8988T (cell line): ENCODE data around the gene PARM1.

ENCODE experiments used
- DNase-seq: peaks from one replicate; pipeline ENCODE4 v3.0.0; 2011

The PARM1 gene

DNA sequence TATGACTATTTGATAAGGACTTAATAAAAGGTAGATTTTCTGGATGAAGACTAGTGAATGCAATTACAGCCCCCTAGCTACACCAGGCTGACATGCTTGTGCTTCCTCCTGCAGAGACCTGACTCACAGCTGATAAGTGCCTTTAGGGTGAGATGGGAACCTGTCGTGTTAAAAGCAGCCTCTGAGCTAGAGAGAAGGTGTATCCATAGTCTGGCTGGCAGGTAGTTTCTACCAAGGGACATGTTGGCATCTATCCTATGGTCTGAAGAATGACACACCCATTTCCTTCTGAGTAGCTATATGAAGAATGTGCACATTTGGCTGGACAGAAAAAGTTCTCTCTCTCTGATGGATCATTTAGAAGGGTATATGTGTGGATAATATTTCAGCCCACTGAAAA, 64.1 kb downstream of the PARM1 start:
- no peak for DNase-seq

DNA sequence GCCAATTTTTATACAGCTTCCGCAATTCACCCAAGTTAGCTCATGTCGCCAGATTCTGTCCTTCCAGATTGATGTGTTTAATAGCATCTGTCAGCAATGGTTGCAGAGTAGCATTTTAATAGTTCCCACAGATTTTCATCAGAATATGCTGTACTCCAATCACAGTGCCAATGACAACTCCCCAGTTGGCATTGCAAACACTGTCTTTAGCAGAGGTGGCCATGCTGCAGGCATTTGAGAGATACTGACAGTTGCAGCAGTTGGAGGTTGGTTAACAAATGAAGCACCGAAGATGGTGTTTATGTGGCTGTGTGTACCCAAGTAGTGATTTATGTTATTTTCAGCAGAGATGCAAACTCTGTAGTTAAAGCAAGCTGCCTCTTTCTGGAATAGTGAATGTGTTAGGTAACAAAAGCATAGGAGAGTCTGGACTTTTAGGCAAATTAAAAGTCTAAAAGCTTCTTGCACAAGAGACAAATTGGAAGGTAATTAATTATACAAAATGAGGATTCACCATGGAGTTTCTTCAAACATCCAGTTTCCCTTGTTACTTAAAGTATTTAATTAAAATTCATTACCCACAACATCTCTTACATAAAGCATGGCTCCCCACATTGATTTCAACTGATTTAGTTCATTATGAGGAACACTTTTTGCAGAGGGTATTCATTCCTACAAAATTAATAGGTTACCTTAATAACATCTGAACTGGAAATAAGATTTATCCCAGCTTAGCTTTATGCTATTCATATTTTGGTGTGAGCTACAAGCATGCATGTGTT, 65.2 kb downstream of the PARM1 start:
- no peak for DNase-seq

DNA sequence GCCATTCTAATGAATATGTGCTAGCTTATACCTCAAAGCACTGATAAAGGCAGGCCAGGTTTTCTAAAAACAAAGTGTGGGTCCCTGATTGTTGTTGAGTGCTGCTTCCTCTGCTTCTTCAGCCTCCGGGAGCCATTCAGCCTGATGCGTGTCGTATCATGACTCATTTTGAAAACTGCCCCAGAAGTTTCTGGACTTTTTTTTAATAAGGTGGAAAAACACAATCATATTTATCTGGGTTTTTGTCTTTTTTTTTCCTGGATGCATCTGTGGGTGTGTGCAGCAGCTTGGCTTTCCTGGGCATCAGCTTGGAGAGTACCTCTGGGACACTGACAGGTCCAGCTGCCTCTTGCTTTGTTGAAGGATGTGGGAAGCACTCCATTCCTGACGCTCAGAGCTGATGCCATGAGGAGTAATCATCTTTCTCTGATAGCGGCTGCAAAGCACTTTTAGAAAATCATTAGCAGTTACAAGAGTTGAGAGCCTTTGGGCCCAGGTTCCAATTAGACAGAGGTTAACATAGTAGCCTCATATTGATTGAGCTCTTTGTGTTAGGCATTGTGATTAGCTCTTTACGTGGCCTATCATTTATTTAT, 66.9 kb downstream of the PARM1 start:
- DNase-seq, result no peak

DNA sequence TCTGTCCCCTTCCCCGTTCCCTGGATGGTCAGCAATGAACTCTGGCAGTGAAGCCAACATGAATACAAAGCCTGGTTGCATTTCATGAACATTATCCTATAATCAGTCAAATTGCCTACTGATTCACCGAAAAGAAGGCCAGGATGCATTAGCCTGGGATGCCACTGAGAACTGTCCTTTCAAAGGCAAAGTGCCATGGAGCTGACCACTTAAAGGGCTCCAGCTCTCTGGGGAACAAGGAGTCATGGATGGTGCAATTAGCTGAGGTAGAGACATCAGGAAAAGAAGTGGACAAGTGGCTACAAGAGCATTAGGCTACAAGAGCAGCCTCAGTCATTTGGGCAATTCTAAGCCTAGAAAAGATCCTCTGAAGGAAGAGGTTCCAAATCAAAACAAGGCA, 69.0 kb downstream of the PARM1 start:
- DNase-seq, result no peak

DNA sequence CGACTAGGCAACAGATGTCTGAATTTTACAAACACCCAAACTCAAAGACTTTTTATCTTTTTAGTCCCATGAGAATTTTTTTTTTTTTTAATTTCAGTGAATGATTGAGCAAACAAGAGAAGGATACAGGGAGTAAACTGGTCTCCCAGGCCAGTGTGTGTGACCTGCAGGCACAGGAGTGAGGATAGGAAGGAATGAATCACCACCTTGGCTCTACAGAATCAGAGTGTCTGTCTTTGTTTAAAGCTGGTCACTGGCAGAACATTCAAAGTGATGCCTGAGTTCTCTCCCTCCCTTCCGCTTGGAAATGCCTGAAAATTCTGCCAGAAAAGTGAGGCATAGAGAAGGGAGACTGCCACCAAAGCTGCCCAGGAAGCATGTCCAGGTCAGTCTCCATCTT, 69.5 kb downstream of the PARM1 start:
- DNase-seq, result no peak

DNA sequence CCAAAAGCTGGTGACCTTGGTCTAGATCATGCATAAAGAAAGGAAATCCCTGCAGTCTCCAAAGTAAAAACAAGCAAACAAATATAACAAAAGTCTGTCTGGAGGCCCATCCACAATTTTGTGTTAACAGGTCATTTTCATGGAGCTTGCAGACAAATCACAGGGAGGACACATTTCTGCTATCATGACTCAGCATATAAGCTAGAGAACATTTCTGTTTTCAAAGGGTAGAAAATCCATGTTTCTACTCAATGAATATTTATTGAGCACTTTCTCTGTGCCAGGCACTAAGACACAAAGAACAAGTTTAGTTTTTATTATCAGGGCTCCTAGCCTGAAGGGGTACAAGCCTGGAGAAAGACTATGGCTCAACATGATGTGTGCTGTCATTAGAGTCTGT, 71.1 kb downstream of the PARM1 start:
- no peak for DNase-seq

DNA sequence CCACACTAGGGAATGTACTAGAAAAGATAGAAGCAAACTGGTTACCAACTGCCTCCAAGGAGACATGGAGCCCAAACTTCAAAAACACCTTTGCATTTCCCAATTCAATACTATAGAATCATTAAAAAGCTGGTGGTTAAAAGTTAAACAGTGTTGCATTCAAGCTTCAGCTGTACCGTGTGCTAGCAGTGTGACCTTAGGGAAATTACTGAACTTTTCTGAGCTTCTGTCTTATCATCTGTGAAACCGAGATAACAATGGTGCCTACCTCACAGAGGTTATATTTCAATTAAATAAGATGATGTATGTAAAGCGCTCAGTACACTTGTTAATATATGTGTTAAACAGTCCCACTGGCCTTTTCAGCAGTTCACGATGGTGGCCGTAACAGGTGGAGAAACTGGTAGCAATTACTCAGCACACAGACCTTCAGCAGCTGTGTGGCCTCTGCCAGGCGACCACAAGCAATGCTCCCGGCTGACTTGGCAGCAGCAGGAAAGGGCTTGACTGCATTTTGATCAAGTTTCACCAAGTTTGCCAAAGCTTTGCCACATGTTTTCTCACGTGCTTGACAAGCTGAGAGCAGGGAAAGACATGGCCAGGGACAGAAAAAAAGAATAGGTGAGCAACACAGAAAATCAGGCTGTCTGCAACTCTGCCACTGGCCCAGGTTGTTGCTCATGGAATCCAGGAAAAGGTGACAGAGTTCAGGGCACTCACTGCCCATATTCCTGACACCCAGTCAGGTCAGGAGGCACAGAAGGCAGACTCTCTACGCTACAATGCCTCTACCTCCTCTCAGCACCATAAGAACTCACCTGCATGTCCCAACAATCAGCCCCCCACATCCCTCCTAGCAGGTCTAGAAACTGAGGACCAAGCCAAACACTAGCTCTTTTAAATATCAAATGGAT, 72.1 kb downstream of the PARM1 start:
- no peak for DNase-seq

DNA sequence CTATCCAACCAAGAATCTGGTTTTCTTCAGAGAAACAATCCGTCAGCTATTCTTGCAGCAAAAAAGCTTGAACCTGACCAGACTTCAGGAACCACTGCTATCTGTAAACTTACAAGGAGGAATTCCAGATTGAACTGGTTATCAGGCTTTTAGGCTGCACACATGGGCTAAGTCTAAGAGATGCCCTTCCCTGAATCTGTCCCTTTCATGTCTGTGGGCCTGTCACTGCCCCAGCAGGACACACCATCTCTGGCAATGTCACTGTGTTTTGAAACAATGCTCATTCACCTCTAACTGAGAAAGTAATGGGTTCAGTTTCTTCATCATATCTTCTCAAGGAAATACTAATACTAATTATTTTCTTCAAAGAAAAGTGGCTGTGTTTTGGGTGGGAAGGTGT, 72.8 kb downstream of the PARM1 start:
- DNase-seq, result no peak

DNA sequence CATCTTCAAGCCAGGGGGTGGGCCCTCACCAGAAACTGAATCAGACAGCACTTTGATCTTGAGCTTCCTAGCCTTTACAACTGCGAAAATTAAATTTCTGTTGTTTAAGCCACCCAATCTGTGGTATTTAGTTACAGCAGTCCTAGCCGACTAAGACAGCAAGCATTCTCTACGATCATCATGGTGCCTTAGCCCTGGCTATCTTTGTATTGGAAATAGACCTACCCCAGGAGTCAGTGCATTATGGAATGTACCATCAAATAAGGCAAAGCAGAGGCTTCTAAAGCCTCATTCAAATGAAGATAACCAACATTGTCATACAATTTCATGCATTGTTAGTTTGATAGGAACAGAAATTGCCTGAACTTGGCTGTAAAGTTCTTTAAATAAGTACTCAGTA, 75.0 kb downstream of the PARM1 start:
- no peak for DNase-seq

DNA sequence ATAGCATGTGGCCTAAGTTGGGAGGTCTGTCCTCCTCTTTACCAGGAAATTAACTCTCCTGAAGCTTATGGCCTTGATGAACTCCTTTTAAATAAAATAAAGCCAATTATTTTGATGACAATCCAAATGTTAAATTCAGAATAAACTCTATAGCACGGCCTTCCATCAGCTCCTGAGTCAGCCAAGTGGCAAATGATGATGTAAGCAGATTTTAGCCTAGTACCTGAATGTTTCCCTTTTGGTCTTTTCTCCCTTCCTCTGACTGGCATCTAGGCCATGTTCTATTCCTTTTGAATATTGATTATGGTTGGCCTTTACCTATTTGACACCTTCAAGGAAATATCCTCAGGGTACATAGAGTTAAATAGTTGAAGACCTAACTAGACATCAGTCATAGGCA, 76.2 kb downstream of the PARM1 start:
- DNase-seq, result no peak

DNA sequence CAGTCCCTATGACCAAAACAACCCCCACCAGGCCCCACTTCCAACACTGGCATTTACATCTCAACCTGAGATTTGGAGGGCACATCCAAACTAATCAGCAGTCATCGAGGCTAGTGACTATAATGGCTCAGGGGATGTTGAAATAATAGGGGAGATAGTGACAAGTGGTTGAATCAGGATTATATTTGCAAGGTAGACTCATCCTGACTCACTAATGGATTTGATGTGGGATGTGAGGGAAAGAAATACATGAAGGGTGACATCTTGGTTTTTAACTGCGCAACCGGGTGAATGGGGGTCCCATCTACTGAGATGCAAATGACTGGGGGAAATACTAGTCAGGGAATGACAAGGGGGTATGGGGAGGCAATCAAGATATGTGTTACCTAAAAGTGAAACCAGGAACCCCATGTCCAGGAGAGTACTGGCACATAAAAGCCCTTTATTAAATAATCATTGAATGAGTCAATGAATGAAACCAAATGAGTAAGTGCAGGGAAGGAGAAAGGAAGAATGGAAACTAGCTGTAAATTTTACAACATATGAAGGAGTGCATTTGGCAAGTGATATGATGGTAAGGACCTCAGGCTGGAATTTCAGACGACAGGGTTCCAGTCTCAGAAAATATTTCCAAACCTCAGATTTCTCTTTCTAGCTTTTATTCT, 78.3 kb downstream of the PARM1 start:
- DNase-seq, result no peak

DNA sequence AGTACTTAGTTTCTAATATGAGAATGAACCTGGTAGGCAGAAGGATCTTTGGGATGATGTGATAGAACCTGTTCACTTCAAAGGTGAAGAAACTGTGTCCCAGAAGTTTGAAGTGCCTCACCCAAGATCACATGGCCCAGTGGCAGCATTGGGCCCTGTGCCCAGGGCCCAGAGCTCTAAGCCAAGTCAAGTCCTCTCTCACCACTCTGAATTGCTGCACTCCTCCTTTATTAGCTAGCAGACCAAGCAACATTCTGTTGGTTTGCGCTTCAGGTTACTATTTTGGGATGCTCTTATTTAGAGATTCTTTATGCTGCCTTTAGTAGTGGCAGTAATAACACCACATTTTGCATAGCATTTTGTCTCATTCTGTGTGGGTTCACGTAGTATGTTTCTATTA, 82.7 kb downstream of the PARM1 start:
- DNase-seq, result no peak

DNA sequence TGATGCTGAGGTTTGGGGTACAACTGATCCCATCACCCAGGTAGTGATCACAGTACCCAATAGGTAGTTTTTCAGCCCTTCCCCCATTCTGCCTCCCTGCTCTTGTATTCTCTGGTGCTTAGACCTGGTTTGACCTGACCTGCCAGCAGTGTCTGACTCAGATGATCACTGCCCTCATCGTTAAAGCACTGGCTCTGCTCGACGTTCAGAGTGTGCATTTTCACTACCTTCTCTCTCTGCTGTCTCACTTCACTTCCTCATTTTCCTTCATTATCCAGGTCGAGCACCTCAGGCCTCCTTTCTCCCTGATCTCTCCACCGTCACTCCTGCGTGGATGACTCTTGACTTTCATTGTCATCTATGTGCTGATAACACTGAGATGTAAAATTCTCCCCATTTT, 83.6 kb downstream of the PARM1 start:
- DNase-seq, result no peak

DNA sequence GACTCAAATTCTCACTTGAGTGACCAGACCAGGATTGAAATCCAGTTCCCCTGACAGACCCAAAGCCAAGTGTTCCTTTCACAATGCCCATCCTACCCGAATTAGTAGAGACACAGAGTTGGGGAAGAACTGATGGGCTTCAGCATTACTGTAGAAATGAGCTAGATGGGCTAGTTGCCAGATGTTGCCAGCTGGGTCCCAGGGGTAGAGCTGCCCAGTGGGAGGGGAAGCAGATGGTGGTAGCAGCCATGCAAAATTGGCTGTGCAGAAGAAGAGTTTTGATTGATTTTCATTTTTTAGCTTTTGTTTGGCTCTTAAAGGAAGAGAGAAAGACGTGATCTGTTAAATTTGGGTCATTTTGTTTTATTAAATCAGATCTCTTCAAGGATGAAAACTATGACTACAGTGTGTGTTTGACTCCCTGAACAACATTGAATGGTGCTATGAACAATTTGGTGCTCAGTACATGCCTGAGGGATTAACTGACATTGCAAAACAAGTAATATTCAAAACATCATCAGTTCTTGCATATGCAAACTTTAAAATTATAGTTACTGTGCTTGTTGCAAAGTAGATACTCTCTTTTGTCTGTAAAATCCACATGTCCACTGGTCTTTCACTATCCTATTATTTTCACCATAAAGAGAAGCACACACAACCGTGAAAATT, 86.0 kb downstream of the PARM1 start:
- DNase-seq, result no peak

DNA sequence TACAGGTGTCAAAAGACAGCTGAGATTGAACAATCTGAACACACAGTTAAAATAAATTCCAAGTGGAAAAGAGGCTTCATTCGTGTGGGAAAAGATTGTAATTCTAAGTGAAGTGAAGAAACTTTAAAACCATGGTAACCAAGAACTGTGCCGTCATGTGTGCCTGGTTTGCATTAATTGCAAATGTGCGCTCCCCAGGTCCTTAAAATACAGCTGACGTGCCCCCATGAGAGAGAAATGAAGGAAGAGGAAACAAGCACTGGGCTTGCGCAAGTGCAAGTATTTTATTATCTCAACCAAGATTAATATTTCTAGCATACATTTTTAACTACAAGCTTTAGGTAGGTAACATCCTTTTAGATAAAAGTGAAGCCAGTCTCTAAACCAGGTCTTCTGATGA, 92.5 kb downstream of the PARM1 start:
- no peak for DNase-seq

DNA sequence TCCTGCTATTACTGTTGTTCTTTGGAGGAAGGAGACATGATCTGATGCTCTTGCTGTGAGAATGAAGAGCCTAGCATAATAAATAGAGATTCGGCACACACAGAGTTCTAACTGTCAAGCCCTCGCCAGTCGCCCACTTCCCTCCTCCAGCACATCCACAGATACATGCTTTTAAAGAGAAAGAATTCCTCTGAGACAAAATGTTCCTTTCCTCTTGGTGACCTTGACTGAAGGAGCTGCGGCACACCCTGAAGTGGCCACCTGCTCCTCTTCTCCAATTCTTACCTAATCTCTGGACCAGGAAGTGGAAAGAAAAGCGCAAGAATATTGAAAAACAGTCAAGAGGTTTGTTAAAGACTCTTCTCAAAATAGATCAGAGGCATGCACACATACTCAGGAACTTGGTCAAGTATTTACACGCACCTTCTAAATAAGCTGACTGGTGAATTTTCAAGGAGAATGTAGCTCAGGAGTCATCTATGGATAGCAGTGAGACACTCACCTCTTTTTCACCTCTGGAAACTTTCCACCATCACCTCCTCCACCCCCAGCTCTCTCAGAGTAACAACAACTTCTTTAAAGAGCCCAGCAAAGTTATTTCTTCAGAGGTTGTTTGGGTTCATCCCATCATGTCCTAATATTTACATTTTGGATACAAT, 95.4 kb downstream of the PARM1 start:
- DNase-seq, result no peak

DNA sequence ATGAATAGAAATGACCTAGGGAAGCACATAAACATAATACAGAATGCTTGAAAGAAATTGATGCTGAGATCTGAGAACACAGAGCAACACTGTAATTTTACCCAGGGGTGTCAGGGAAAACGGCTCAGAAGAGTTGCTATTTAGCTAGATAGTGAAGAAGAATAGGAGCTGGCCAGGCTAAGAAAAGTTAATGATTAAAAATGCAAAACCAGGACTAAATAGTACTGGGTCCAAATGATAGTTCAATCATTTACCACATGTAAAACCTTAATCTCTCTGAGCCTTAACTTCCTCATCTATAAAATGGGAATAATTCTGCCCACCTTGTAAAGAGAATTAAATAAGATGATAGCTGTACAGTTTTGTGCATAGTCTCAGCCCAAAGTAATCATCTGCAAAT, 97.1 kb downstream of the PARM1 start:
- DNase-seq, result no peak

DNA sequence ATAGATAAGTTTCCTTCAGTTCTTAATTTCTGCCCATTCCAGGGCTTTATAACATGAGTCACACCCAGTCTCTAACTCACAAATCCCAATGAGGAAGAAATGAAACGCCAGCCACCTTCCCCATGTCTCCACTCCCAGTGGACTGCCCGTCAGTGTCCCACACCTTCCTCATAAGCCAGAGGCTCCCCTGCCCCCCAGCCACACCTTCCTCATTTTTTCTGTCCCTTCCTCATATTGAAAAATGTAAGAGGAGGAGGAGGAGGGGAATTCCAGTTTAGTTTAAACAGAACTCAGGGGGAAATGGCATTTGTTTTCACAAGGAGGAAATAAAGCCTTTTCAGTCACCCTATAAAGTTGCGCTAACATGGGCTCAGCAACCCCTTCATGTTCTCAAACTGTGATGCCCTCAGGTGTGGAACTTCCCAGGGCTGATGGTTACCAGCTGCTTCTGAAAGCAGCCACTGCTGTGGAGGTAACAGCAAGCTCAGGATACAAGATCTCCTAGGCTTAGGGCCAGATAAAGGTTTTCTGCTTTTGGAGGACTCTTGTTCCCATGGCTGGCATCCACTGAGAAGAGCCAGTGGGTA, 97.8 kb downstream of the PARM1 start:
- no peak for DNase-seq

DNA sequence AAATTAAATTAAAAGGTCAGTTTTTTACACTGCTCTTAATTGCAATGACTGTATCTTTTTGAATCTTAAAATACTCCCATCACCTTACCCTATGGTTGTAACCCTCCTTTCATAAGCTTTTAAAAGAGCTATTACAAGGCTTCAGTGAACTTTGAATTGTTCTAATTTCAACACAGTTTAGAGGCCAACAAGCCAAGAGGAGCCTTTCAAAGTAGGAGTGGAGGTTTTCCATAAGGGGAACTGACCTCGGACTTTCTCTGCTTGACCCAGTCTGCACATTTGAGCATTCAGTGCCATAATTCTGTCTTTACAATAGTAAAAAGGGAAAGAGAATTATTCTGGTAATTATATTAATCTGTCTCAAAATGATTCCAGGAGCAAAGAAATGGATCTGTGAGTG, 98.9 kb downstream of the PARM1 start:
- no peak for DNase-seq

DNA sequence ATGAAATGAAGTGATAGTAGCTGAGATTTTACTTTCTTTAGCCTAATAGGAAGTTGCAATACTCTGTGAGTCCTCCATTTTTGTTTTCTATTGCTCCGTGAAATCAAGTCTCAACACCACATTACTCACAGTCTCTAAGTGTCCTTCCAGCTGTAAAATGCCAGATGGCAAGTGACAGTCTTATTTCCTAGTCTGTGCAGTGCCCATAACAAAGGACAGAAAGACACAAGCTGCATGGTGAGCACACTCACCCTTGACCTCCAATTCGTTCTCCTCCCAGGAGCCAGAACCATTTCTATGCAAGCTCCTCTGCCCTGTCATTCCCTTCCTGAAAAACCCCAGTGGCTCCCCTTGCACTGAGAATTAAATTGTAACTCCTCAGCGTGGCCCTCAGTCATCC, 101.6 kb downstream of the PARM1 start:
- no peak for DNase-seq

DNA sequence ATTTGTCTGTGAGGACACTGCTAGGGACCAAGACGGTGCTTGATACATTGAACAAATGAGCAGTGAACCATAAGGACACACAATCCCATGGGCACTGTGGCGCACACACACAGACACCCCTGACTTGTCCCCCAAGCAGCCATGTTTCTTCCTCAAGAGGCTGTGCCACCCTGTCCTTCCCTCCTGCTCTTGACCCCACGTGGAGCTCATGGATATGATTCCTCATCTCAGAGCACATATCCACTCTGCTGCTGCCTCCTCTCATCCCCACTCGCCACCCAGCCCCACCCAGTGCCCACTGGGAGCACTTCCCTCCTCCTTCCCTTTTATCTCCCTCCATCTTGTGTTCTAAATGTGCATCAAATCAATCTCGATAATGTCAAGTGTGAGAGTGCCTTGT, 102.4 kb downstream of the PARM1 start:
- DNase-seq, result no peak
